Activated CD8-positive, alpha-beta T cell treated with anti-CD3 and anti-CD28 coated beads for 36 hours (primary cell): ENCODE data around the gene HHIP. TPM values are rescaled to one million over a fixed set of nuclear protein-coding genes. Genes with fewer than 3 reads are reported as not detected.

Experiments used
- ATAC-seq: fragments of 200-7000 bp; cut with Tn5 transposase; one replicate; pipeline ENCODE4 v1.10.0; 2021; ENCODE audit warnings: mild to moderate bottlenecking, moderate library complexity
- CTCF ChIA-PET: fragments of 350-600 bp; sonication (Branson Sonifier 250); formaldehyde crosslinking; loops from one replicate; lab custom pipeline; 2021; ENCODE audit warnings: antibody characterized with exemption; lab: Charles Lee
- POLR2A ChIA-PET: fragments of 350-600 bp; sonication (Branson Sonifier 250); formaldehyde crosslinking; loops from one replicate; lab custom pipeline; 2021; ENCODE audit warnings: antibody characterized with exemption; lab: Charles Lee
- DNase-seq: peaks from one replicate; pipeline ENCODE4 v3.0.0-alpha.2; 2020
- H3K27ac Mint-ChIP-seq: one replicate; pipeline ENCODE4 v1.8.0; 2021; ENCODE audit warnings: mild to moderate bottlenecking, mixed read lengths
- H3K27me3 Mint-ChIP-seq: one replicate; pipeline ENCODE4 v1.8.0; 2021; ENCODE audit warnings: mixed read lengths
- H3K36me3 Mint-ChIP-seq: one replicate; pipeline ENCODE4 v1.8.0; 2021; ENCODE audit warnings: low read depth, mixed read lengths
- H3K4me1 Mint-ChIP-seq: one replicate; pipeline ENCODE4 v1.8.0; 2021; ENCODE audit warnings: low read depth, mixed read lengths
- H3K4me3 Mint-ChIP-seq: one replicate; pipeline ENCODE4 v1.8.0; 2021; ENCODE audit warnings: mild to moderate bottlenecking, moderate library complexity, mixed read lengths
- H3K9me3 Mint-ChIP-seq: one replicate; pipeline ENCODE4 v1.8.0; 2021; ENCODE audit warnings: mixed read lengths
- intact Hi-C: fragments of 100-400 bp; cut with micrococcal nuclease; formaldehyde crosslinking; loops from one replicate; pipeline ENCODE4 v1.10.0; 2022
- total RNA-seq, 2 experiments: library from RNA; stranded (reverse); gene quantifications; one replicate each; pipeline ENCODE4 v1.2.3, GENCODE V29; 2021
- TF ChIP-seq, protein P1 (sequence below): fragments of 200-600 bp; IDR thresholded peaks from one replicate; pipeline ENCODE4 v1.8.0; 2022; ENCODE audit warnings: antibody characterized with exemption, mild to moderate bottlenecking

Gene HHIP
- total RNA-seq, 2 experiments from 2014 or later: not detected

DNA sequence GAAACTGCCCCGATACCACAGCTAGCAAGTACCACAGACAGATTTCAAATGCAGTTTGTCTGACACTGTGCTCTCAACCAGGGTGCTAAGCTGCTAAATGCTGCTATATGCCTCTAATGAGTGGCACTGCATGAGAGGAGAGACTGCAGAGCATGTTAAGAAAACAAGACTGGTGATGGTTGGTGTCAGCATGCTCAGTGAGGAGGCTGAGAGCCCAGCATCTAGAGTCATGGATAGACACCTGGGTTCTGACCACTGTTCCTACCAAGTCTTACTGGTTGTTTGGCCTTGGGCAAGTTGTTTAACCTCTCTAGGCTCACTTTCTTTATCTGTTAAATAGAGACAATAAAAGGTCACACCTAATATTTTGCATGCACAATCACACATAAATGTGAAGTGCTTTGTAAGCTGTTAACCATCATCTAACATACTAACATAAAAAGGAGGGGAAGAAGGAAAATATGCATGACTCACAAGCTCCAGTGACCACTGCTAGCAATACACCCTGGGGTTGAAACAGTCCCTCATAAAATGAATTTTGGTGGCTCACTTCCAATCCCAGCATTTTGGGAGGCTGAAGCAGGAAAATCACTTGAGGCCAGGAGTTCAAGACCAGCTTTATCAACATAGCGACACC, 20.7 kb downstream of the HHIP start:
- no peaks in the 10 kb centered on the region for H3K27me3 Mint-ChIP-seq
- H3K9me3 Mint-ChIP-seq: no peaks in the 10 kb centered on the region

DNA sequence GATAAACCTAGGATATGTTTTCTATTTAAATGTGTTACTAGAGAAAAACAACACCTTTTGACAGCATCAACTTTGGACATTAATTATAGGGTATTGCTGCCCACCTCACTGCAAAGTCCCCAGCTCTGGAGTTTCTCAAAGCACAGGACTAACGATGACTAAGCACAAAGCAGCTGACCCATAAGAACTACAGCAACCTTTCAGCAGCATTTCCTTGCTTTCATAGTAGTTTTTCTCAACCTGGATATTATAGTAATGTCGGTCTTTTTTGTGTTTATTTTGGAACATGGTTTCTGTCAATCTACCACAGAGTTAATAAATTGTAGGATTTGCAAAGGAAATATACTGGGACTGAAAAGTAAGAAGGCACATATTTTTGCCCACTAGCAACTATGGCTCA, 21.5 kb downstream of the HHIP start:
- H3K4me3 Mint-ChIP-seq: no peak overlapping the region
- POLR2A ChIA-PET: no interaction called here
- CTCF ChIA-PET: no interaction called here
- no peak for DNase-seq
- H3K36me3 Mint-ChIP-seq: no peaks in the 10 kb centered on the region
- TF ChIP-seq, protein P1, sequence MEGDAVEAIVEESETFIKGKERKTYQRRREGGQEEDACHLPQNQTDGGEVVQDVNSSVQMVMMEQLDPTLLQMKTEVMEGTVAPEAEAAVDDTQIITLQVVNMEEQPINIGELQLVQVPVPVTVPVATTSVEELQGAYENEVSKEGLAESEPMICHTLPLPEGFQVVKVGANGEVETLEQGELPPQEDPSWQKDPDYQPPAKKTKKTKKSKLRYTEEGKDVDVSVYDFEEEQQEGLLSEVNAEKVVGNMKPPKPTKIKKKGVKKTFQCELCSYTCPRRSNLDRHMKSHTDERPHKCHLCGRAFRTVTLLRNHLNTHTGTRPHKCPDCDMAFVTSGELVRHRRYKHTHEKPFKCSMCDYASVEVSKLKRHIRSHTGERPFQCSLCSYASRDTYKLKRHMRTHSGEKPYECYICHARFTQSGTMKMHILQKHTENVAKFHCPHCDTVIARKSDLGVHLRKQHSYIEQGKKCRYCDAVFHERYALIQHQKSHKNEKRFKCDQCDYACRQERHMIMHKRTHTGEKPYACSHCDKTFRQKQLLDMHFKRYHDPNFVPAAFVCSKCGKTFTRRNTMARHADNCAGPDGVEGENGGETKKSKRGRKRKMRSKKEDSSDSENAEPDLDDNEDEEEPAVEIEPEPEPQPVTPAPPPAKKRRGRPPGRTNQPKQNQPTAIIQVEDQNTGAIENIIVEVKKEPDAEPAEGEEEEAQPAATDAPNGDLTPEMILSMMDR: no peak
- intact Hi-C loops: no loop called here
- no peaks in the 10 kb centered on the region for H3K4me1 Mint-ChIP-seq
- H3K27ac Mint-ChIP-seq: no peak overlapping the region
- H3K9me3 Mint-ChIP-seq: no peaks in the 10 kb centered on the region
- ATAC-seq: no peak
- no peaks in the 10 kb centered on the region for H3K27me3 Mint-ChIP-seq

More for the DNA sequence above, 20.7 kb downstream of the HHIP start:
- Mint-ChIP-seq H3K36me3 (no peaks in the 10 kb centered on the region), H3K4me1 (no peaks in the 10 kb centered on the region), H3K27ac (no peak overlapping the region), H3K4me3 (no peak overlapping the region)
- TF ChIP-seq, protein P1: no peak
- intact Hi-C loops: no loop called here
- CTCF ChIA-PET: no interaction called here
- POLR2A ChIA-PET: no interaction called here
- no peak for ATAC-seq
- DNase-seq: no peak

DNA sequence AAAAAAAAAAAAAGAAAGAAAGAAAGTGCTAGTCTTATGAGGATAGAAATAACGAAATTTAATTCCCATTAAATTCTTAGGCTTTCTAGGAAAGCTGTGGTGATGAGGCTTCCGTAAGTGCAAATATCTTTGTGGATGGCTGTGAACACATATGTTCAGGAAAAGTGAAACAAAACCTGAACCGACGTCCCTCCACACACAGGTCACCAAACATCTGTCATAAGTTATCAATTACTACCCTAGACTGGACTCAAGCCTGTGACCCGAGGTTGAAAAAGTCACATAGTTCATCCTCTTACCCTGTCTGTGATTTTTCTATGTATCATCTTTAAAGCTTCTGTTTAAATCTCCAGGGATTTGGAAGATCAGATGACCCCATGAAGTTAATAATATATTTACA, 24.8 kb downstream of the HHIP start:
- no peak for DNase-seq
- H3K27ac Mint-ChIP-seq: no peak overlapping the region
- CTCF ChIA-PET: interaction anchor here (0.7 kb wide), 1 partner anchor 18 kb away, joined by 5 read pairs; no protein-coding TSS in a partner anchor
- no peak for ATAC-seq
- H3K9me3 Mint-ChIP-seq: no peaks in the 10 kb centered on the region
- H3K4me1 Mint-ChIP-seq: no peaks in the 10 kb centered on the region
- TF ChIP-seq, protein P1: no peak
- H3K36me3 Mint-ChIP-seq: no peaks in the 10 kb centered on the region
- POLR2A ChIA-PET: no interaction called here
- H3K4me3 Mint-ChIP-seq: no peak overlapping the region
- H3K27me3 Mint-ChIP-seq: no peaks in the 10 kb centered on the region
- intact Hi-C loops: no loop called here

DNA sequence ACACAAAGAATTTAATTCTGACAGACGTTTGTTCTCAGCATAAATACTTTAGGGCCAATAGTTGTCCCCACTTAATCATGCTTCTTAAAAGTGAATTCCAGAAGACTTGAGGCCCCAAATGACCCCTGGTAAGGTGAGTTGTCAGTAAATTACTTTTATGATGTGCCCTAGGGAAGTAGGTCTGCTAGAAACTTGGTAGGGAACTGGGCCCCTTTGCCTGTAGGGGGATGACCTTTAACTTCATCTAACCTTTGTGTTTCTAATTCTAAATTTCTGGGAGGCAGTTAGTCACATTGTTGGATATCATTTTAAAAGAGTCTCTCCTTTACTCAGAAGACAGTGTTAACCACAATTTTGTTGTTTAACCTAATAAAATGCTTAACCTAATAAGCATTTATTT, 28.8 kb downstream of the HHIP start:
- Mint-ChIP-seq H3K4me1 (no peaks in the 10 kb centered on the region), H3K27ac (no peak overlapping the region), H3K4me3 (no peak overlapping the region), H3K9me3 (no peaks in the 10 kb centered on the region), H3K36me3 (no peaks in the 10 kb centered on the region), H3K27me3 (no peaks in the 10 kb centered on the region)
- intact Hi-C loops: no loop called here
- POLR2A ChIA-PET: no interaction called here
- CTCF ChIA-PET: no interaction called here
- ATAC-seq: no peak
- DNase-seq: no peak
- TF ChIP-seq, protein P1: no peak

DNA sequence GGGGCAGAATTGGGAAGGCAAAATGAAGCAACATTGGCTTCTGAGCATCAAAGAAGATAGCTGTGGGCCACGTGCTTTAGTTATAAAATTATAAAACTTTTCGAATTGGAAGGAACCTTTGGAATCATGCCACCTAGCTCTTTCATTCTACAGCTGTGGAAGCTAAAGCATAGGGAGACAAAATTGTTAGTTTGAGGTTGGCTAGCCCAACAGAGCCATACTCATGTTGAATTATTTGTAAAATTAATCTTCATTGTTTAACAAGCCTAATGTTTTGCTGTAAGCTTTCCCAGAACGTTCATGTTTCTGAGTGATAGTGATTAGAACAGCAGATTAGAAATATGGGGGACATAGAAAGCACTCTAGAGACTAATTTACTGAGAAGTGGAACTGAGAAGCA, 35.9 kb downstream of the HHIP start:
- ChIA-PET CTCF (no interaction called here), POLR2A (no interaction called here)
- Mint-ChIP-seq H3K4me3 (no peak overlapping the region), H3K27me3 (peaks cover 2% of the 10 kb centered on the region), H3K4me1 (no peaks in the 10 kb centered on the region), H3K9me3 (no peaks in the 10 kb centered on the region), H3K27ac (no peak overlapping the region), H3K36me3 (no peaks in the 10 kb centered on the region)
- intact Hi-C loops: no loop called here
- TF ChIP-seq, protein P1: no peak
- ATAC-seq: no peak
- DNase-seq: no peak
